ENCODE data around the gene NOCT. TPM values are rescaled to one million over a fixed set of nuclear protein-coding genes. Genes with fewer than 3 reads are reported as not detected.

NOCT gene
- total RNA-seq, 4 donors from 2014 or later, result 4.8 to 18.5 (median 9.2) TPM

- intact Hi-C loops (cut with DNase I; ENCODE audit: low total_unique reads) (no loop called here), in situ Hi-C loops (cut with MboI; ENCODE audit: low sequenced_read_pairs in 4 of 4) (no loop called here)
- Histone ChIP-seq H3K4me1 (peaks cover 0 to 8% of the 10 kb centered on the region in 2 donors), H3K4me3 (no peak overlapping the region), H3K36me3 (no peaks in the 10 kb centered on the region), H3K27me3 (no peaks in the 10 kb centered on the region), H3K9me3 (no peaks in the 10 kb centered on the region), H3K27ac (no peak overlapping the region)
- ATAC-seq (no peak), DNase-seq (no peak)
- TF ChIP-seq, protein P1, sequence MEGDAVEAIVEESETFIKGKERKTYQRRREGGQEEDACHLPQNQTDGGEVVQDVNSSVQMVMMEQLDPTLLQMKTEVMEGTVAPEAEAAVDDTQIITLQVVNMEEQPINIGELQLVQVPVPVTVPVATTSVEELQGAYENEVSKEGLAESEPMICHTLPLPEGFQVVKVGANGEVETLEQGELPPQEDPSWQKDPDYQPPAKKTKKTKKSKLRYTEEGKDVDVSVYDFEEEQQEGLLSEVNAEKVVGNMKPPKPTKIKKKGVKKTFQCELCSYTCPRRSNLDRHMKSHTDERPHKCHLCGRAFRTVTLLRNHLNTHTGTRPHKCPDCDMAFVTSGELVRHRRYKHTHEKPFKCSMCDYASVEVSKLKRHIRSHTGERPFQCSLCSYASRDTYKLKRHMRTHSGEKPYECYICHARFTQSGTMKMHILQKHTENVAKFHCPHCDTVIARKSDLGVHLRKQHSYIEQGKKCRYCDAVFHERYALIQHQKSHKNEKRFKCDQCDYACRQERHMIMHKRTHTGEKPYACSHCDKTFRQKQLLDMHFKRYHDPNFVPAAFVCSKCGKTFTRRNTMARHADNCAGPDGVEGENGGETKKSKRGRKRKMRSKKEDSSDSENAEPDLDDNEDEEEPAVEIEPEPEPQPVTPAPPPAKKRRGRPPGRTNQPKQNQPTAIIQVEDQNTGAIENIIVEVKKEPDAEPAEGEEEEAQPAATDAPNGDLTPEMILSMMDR (IDR thresholded peaks at IDR 0.05 in 4 of 5, conservative IDR thresholded peaks at IDR 0.05 in 1 of 5), result no peak
- no peak for TF ChIP-seq POLR2A (IDR thresholded peaks at IDR 0.05)
These were observed 39.1 kb upstream of the NOCT start for GRCh38 chr4:138976526-138976925.

GRCh38 chr4:138977524-138977923 is 38.1 kb upstream of the NOCT start:
- no peaks in the 10 kb centered on the region for H3K9me3 ChIP-seq
- H3K4me1 ChIP-seq, result peaks cover 5 to 8% of the 10 kb centered on the region in 2 donors
- DNase-seq, result no peak
- TF ChIP-seq, protein P1 (IDR thresholded peaks at IDR 0.05 in 4 of 5, conservative IDR thresholded peaks at IDR 0.05 in 1 of 5), result no peak
- no peak for TF ChIP-seq POLR2A (IDR thresholded peaks at IDR 0.05)
- in situ Hi-C loops (cut with MboI; ENCODE audit: low sequenced_read_pairs in 4 of 4) (no loop called here), intact Hi-C loops (cut with DNase I; ENCODE audit: low total_unique reads) (no loop called here)
- no peak overlapping the region for H3K27ac ChIP-seq
- H3K36me3 ChIP-seq, result no peaks in the 10 kb centered on the region
- ATAC-seq, result no peak
- no peak overlapping the region for H3K4me3 ChIP-seq
- no peaks in the 10 kb centered on the region for H3K27me3 ChIP-seq

DNA sequence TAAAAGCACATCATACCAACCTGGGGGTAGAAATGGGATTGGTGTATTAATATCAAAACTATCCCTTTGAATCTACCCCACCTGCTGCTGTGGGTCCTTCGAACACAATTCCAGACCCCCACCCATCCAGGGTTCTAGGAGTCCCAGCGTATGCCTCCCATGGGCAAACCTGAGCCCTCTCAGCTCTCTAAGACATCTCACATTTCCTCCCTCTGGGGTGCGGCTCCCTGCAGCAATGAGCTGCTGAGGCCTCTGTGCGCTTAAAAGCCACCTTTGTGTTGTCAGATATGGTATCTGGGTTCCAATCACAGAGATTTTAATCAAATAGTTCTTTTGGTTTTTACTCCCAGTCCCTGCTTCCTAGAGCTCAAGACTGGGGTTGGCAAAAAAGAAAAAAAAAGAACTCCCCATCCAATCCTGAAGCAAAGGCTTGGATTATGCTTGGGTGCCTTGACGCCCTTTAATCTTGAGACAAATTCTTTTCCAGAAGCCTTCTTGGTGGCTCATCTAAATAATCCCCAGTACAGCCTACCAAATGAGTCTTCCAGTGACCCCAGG is 37.5 kb upstream of the NOCT start:
- H3K4me3 ChIP-seq, result no peak overlapping the region
- H3K4me1 ChIP-seq, result peaks cover 7 to 11% of the 10 kb centered on the region in 2 donors
- DNase-seq (no peak), ATAC-seq (no peak)
- H3K27ac ChIP-seq, result no peak overlapping the region
- no peaks in the 10 kb centered on the region for H3K9me3 ChIP-seq
- no peak for TF ChIP-seq POLR2A (IDR thresholded peaks at IDR 0.05)
- TF ChIP-seq, protein P1 (IDR thresholded peaks at IDR 0.05 in 4 of 5, conservative IDR thresholded peaks at IDR 0.05 in 1 of 5), result no peak
- no peaks in the 10 kb centered on the region for H3K36me3 ChIP-seq
- intact Hi-C loops (cut with DNase I; ENCODE audit: low total_unique reads), result no loop called here
- in situ Hi-C loops (cut with MboI; ENCODE audit: low sequenced_read_pairs in 4 of 4), result no loop called here
- H3K27me3 ChIP-seq, result no peaks in the 10 kb centered on the region

DNA sequence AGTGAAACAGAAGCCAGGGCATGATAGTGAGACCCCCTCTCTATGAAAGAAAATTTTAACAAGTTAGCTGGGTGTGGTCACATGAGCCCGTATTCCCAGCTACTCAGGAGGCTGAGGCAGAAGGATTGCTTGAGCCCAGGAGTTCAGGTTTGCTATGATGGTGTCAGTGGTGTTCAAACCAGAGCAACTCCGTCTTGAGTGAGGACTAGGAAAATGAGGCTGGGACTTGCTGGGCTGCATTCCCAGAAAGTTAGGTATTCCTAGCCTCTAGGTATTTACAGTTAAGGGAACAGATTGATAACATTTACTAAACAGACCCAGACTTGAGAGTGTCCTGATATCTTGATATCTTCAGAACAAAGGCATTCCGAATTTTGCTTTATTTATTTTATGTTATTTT is 37.0 kb upstream of the NOCT start:
- H3K4me1 ChIP-seq, result peaks cover 7 to 8% of the 10 kb centered on the region in 2 donors
- intact Hi-C loops (cut with DNase I; ENCODE audit: low total_unique reads) (no loop called here), in situ Hi-C loops (cut with MboI; ENCODE audit: low sequenced_read_pairs in 4 of 4) (no loop called here)
- H3K36me3 ChIP-seq, result no peaks in the 10 kb centered on the region
- TF ChIP-seq, protein P1 (IDR thresholded peaks at IDR 0.05 in 4 of 5, conservative IDR thresholded peaks at IDR 0.05 in 1 of 5), result no peak
- no peak for TF ChIP-seq POLR2A (IDR thresholded peaks at IDR 0.05)
- no peaks in the 10 kb centered on the region for H3K9me3 ChIP-seq
- DNase-seq (no peak), ATAC-seq (no peak)
- no peaks in the 10 kb centered on the region for H3K27me3 ChIP-seq
- no peak overlapping the region for H3K27ac ChIP-seq
- H3K4me3 ChIP-seq, result no peak overlapping the region

- no peak overlapping the region for H3K27ac ChIP-seq
- peaks cover 3 to 7% of the 10 kb centered on the region in 2 donors for H3K4me1 ChIP-seq
- H3K9me3 ChIP-seq, result no peaks in the 10 kb centered on the region
- TF ChIP-seq, protein P1 (IDR thresholded peaks at IDR 0.05 in 4 of 5, conservative IDR thresholded peaks at IDR 0.05 in 1 of 5), result no peak
- TF ChIP-seq POLR2A (IDR thresholded peaks at IDR 0.05), result no peak
- in situ Hi-C loops (cut with MboI; ENCODE audit: low sequenced_read_pairs in 4 of 4) (no loop called here), intact Hi-C loops (cut with DNase I; ENCODE audit: low total_unique reads) (no loop called here)
- H3K36me3 ChIP-seq, result no peaks in the 10 kb centered on the region
- DNase-seq (no peak), ATAC-seq (no peak)
- H3K27me3 ChIP-seq, result no peaks in the 10 kb centered on the region
- H3K4me3 ChIP-seq, result no peak overlapping the region
These were observed 35.8 kb upstream of the NOCT start for GRCh38 chr4:138979742-138980141.
